Liver (tissue), 9 donors: ENCODE results near the gene CYBA. TPM values are rescaled to one million over a fixed set of nuclear protein-coding genes. Genes with fewer than 3 reads are reported as not detected.

Source experiments
- DNase-seq: peaks from one replicate; pipeline ENCODE4 v3.0.0-alpha.2; 2017; ENCODE audit warnings: low spot score
- H3K27ac ChIP-seq, 2 donors: one replicate each; pipeline ENCODE4 v1.7.0; 2013; ENCODE audit warnings: inconsistent platforms in 2 of 2, low read length in 2 of 2, control low read depth in 1 of 2, low read depth in 1 of 2, mild to moderate bottlenecking in 1 of 2
- H3K27me3 ChIP-seq, 4 donors: one replicate each; pipeline versions ENCODE4 v1.6.1 to v1.7.0; 2013; ENCODE audit warnings: low read length in 3 of 4, inconsistent platforms in 1 of 4, mild to moderate bottlenecking in 1 of 4, moderate library complexity in 1 of 4; ENCODE audit not compliant: control insufficient read depth in 4 of 4, insufficient read depth in 4 of 4
- H3K36me3 ChIP-seq, 4 donors: one replicate each; pipeline versions ENCODE4 v1.6.1 to v1.7.0; 2013; ENCODE audit warnings: low read length in 3 of 4, mild to moderate bottlenecking in 3 of 4, low read depth in 1 of 4, moderate library complexity in 1 of 4; ENCODE audit not compliant: control insufficient read depth in 4 of 4, insufficient read depth in 3 of 4
- H3K4me1 ChIP-seq, 4 donors: one replicate each; pipeline versions ENCODE4 v1.6.1 to v1.7.0; 2013; ENCODE audit warnings: low read length in 3 of 4, mild to moderate bottlenecking in 3 of 4, moderate library complexity in 1 of 4; ENCODE audit not compliant: control insufficient read depth in 4 of 4, insufficient read depth in 4 of 4
- H3K4me3 ChIP-seq, 3 donors: one replicate each; pipeline versions ENCODE4 v1.6.1 to v1.7.0; 2013; ENCODE audit warnings: low read length in 3 of 3, control low read depth in 1 of 3, low read depth in 1 of 3, mild to moderate bottlenecking in 1 of 3
- H3K9ac ChIP-seq, 2 donors: one replicate each; pipeline ENCODE4 v1.7.0; 2013; ENCODE audit warnings: low read length in 2 of 2, mild to moderate bottlenecking in 2 of 2, moderate library complexity in 2 of 2, control low read depth in 1 of 2, low read depth in 1 of 2
- H3K9me3 ChIP-seq, 4 donors: one replicate each; pipeline versions ENCODE4 v1.6.1 to v1.7.0; 2013; ENCODE audit warnings: low read length in 3 of 4; ENCODE audit not compliant: control insufficient read depth in 4 of 4
- EGR1 ChIP-seq, 2 donors: IDR thresholded peaks; 2 replicates each; pipeline ENCODE4 v1.6.1; 2016 to 2018; ENCODE audit warnings: antibody characterized with exemption in 2 of 2, low read depth in 2 of 2
- FOXA1 ChIP-seq: IDR thresholded peaks from 2 replicates; pipeline ENCODE4 v1.6.1; 2016; ENCODE audit warnings: antibody characterized with exemption
- FOXA2 ChIP-seq: IDR thresholded peaks from 2 replicates; pipeline ENCODE4 v1.6.1; 2016; ENCODE audit warnings: antibody characterized with exemption
- GABPA ChIP-seq, 2 donors: IDR thresholded peaks in 1 of 2; conservative IDR thresholded peaks in 1 of 2; 2 replicates each; pipeline ENCODE4 v1.6.1; 2016; ENCODE audit warnings: antibody characterized with exemption in 2 of 2, mild to moderate bottlenecking in 1 of 2, moderate library complexity in 1 of 2
- HNF4A ChIP-seq, 2 donors: conservative IDR thresholded peaks; 2 replicates each; pipeline ENCODE4 v1.6.1; 2016; ENCODE audit warnings: antibody characterized with exemption in 2 of 2, mild to moderate bottlenecking in 2 of 2
- HNF4G ChIP-seq: IDR thresholded peaks from 2 replicates; pipeline ENCODE4 v1.6.1; 2016; ENCODE audit warnings: antibody characterized with exemption
- JUND ChIP-seq, 2 donors: IDR thresholded peaks; 2 replicates each; pipeline ENCODE4 v1.6.1; 2016; ENCODE audit warnings: antibody characterized with exemption in 2 of 2
- NR2F2 ChIP-seq: IDR thresholded peaks from 2 replicates; pipeline ENCODE4 v1.6.1; 2016; ENCODE audit warnings: antibody characterized with exemption
- RAD21 ChIP-seq, 2 donors: IDR thresholded peaks; 2 replicates each; pipeline ENCODE4 v1.6.1; 2016; ENCODE audit warnings: antibody characterized with exemption in 2 of 2, mild to moderate bottlenecking in 2 of 2
- RXRA ChIP-seq, 2 donors: IDR thresholded peaks; 2 replicates each; pipeline ENCODE4 v1.6.1; 2017 to 2018; ENCODE audit warnings: antibody characterized with exemption in 2 of 2, mild to moderate bottlenecking in 1 of 2
- TAF1 ChIP-seq: conservative IDR thresholded peaks from 2 replicates; pipeline ENCODE4 v1.6.1; 2016; ENCODE audit warnings: antibody characterized with exemption, mild to moderate bottlenecking
- YY1 ChIP-seq: IDR thresholded peaks from 2 replicates; pipeline ENCODE4 v1.6.1; 2016; ENCODE audit warnings: antibody characterized with exemption, mild to moderate bottlenecking
- WGBS: extraction: QIAGEN DNeasy Blood & Tissue Kit; methylation state at CpG from one replicate; pipeline ENCODE4 v1.1.7; 2013; 5-methylcytosine and 5-hydroxymethylcytosine counted together
- polyA plus RNA-seq, 2 donors: library from polyadenylated mRNA; stranded (reverse) in 1 of 2; unstranded in 1 of 2; fragments of 200-250 nt in 1 of 2; fragments of >200 nt in 1 of 2; fragmentation: Nextera tagmentation in 1 of 2; extraction: Ambion mirVana in 1 of 2; gene quantifications; one replicate each; pipeline versions ENCODE4 v1.2.1 to v1.2.3, GENCODE V29; 2013 to 2015
- total RNA-seq, 2 donors: library from RNA; depleted of rRNA; stranded (reverse); fragments of >200 nt; gene quantifications; one replicate each; pipeline ENCODE4 v1.2.3, GENCODE V29; 2014
- TF ChIP-seq, protein P1 (sequence below): IDR thresholded peaks from 2 replicates; pipeline ENCODE4 v1.6.1; 2016; ENCODE audit warnings: antibody characterized with exemption
- TF ChIP-seq, protein P2 (sequence below): fragments of 150-350 bp; IDR thresholded peaks from 2 replicates; pipeline ENCODE4 v1.5.1; 2017; ENCODE audit warnings: improper control_type of control experiment, low read depth, low read length; ENCODE audit not compliant: missing input control
- TF ChIP-seq, protein P3 (sequence below): IDR thresholded peaks from 2 replicates; pipeline ENCODE4 v1.6.1; 2016; ENCODE audit warnings: antibody characterized with exemption, mild to moderate bottlenecking
- TF ChIP-seq, protein P4 (sequence below): IDR thresholded peaks from 2 replicates; pipeline ENCODE4 v1.6.1; 2016; ENCODE audit warnings: antibody characterized with exemption
- TF ChIP-seq, protein P5 (sequence below): IDR thresholded peaks from 2 replicates; pipeline ENCODE4 v1.6.1; 2016; ENCODE audit warnings: antibody characterized with exemption
- donor health status: healthy.
- donor health status: healthy.
- donor health status: healthy.
- donor health status: healthy.
- donor health status: healthy.

The CYBA gene
- total and polyA plus RNA-seq, 4 donors = 39.0 to 217 (median 52.6) TPM

DNA sequence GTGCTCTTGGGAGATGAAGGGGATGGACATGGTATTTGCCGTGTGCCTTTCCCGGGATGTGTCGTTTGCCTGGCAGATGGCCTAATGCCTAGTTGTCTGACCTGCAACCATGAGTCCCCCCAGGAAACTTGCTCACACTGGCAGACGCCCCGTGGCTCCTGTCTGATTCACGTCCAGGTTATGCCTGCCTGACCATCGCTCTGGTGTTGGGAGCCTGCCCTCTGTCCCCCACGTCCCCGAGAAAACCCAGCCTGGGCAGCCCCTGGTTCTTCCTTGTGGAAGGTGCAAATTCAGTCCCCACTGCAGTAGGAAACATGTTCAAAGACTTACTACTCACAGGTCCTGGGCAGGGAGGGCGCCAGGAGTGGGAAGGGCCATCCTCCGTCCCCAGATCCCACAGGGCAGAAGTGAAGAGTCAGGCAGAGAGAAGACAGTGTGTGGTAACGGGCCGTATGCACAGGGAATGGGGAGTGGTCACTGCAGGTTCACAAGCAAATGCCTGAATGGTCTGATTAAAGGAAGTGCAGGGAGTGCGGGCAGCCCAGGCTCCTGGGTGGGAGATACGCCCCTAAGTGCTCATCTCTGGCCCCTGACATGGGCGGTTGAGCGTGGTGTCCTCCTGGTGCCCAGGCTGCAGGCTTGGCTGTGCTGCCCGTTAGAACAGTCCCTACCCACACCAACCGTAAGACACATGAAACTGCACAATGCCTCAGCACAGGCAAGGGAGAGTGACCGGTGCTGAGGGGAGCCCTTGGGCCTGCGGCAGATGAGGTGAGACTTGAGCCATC lies 39.7 kb upstream of the CYBA start:
- Histone ChIP-seq H3K9ac (no peak overlapping the region), H3K4me1 (peaks cover 4 to 24% (median 14%) of the 10 kb centered on the region in 4 donors), H3K27ac (no peak overlapping the region), H3K27me3 (no peaks in the 10 kb centered on the region), H3K9me3 (no peaks in the 10 kb centered on the region), H3K4me3 (no peak overlapping the region), H3K36me3 (no peaks in the 10 kb centered on the region)
- 87% methylated on average over 21 of the region's 21 CpGs for WGBS
- no peak for DNase-seq
- TF ChIP-seq FOXA2 (no peak), HNF4A (conservative IDR thresholded peaks at IDR 0.05) (no peak), GABPA (IDR thresholded peaks at IDR 0.05 in 1 of 2, conservative IDR thresholded peaks at IDR 0.05 in 1 of 2) (no peak), JUND (IDR thresholded peaks at IDR 0.05) (no peak), TAF1 (no peak), YY1 (no peak), EGR1 (IDR thresholded peaks at IDR 0.05; ENCODE audit: low read depth in 2 of 2) (no peak), NR2F2 (no peak), FOXA1 (no peak), RXRA (IDR thresholded peaks at IDR 0.05) (no peak), HNF4G (no peak), RAD21 (IDR thresholded peaks at IDR 0.05) (no peak)
- TF ChIP-seq, protein P1, sequence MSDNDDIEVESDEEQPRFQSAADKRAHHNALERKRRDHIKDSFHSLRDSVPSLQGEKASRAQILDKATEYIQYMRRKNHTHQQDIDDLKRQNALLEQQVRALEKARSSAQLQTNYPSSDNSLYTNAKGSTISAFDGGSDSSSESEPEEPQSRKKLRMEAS = no peak
- TF ChIP-seq, protein P2, sequence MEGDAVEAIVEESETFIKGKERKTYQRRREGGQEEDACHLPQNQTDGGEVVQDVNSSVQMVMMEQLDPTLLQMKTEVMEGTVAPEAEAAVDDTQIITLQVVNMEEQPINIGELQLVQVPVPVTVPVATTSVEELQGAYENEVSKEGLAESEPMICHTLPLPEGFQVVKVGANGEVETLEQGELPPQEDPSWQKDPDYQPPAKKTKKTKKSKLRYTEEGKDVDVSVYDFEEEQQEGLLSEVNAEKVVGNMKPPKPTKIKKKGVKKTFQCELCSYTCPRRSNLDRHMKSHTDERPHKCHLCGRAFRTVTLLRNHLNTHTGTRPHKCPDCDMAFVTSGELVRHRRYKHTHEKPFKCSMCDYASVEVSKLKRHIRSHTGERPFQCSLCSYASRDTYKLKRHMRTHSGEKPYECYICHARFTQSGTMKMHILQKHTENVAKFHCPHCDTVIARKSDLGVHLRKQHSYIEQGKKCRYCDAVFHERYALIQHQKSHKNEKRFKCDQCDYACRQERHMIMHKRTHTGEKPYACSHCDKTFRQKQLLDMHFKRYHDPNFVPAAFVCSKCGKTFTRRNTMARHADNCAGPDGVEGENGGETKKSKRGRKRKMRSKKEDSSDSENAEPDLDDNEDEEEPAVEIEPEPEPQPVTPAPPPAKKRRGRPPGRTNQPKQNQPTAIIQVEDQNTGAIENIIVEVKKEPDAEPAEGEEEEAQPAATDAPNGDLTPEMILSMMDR = no peak
- TF ChIP-seq, protein P3, sequence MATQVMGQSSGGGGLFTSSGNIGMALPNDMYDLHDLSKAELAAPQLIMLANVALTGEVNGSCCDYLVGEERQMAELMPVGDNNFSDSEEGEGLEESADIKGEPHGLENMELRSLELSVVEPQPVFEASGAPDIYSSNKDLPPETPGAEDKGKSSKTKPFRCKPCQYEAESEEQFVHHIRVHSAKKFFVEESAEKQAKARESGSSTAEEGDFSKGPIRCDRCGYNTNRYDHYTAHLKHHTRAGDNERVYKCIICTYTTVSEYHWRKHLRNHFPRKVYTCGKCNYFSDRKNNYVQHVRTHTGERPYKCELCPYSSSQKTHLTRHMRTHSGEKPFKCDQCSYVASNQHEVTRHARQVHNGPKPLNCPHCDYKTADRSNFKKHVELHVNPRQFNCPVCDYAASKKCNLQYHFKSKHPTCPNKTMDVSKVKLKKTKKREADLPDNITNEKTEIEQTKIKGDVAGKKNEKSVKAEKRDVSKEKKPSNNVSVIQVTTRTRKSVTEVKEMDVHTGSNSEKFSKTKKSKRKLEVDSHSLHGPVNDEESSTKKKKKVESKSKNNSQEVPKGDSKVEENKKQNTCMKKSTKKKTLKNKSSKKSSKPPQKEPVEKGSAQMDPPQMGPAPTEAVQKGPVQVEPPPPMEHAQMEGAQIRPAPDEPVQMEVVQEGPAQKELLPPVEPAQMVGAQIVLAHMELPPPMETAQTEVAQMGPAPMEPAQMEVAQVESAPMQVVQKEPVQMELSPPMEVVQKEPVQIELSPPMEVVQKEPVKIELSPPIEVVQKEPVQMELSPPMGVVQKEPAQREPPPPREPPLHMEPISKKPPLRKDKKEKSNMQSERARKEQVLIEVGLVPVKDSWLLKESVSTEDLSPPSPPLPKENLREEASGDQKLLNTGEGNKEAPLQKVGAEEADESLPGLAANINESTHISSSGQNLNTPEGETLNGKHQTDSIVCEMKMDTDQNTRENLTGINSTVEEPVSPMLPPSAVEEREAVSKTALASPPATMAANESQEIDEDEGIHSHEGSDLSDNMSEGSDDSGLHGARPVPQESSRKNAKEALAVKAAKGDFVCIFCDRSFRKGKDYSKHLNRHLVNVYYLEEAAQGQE = no peak
- TF ChIP-seq, protein P4, sequence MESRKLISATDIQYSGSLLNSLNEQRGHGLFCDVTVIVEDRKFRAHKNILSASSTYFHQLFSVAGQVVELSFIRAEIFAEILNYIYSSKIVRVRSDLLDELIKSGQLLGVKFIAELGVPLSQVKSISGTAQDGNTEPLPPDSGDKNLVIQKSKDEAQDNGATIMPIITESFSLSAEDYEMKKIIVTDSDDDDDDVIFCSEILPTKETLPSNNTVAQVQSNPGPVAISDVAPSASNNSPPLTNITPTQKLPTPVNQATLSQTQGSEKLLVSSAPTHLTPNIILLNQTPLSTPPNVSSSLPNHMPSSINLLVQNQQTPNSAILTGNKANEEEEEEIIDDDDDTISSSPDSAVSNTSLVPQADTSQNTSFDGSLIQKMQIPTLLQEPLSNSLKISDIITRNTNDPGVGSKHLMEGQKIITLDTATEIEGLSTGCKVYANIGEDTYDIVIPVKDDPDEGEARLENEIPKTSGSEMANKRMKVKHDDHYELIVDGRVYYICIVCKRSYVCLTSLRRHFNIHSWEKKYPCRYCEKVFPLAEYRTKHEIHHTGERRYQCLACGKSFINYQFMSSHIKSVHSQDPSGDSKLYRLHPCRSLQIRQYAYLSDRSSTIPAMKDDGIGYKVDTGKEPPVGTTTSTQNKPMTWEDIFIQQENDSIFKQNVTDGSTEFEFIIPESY = no peak
- TF ChIP-seq, protein P5, sequence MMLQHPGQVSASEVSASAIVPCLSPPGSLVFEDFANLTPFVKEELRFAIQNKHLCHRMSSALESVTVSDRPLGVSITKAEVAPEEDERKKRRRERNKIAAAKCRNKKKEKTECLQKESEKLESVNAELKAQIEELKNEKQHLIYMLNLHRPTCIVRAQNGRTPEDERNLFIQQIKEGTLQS = no peak
